HG02571 (cell line): ENCODE results near the gene MAP3K14.

ENCODE experiments used
- ATAC-seq: cut with Tn5 transposase; IDR thresholded peaks from one replicate; pipeline ENCODE4 v1.9.1; 2021; ENCODE audit warnings: mild to moderate bottlenecking, moderate library complexity; ENCODE audit not compliant: unreplicated experiment

Gene MAP3K14

GRCh38 chr17:45339646-45340605 is 23.1 kb upstream of the MAP3K14 start:
- no peak for ATAC-seq

DNA sequence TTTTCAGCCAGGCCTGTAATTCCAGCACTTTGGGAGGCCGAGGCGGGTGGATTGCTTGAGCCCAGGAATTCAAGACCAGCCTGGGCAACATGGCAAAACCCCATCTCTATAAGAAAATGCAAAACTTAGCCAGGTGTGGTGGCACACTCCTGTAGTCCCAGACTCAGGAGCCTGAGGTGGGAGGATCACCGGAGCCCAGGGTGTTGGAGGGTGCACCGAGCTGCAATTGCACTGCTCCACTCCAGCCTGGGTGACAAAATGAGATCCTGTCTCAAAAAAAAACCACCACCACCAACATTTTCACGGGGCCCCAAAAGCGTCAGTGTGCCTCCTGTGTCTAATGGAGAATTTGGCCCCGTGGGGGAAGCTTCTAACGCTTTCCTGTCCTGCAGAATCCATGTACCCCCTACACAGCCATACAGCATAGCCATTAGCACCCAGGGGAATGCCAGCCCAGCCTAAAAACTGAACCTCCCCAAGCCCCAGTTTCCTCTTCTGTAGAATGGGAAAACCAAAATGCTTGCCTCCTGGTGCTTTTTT is 22.2 kb upstream of the MAP3K14 start:
- no peak for ATAC-seq

- ATAC-seq = no peak
Measured at GRCh38 chr17:45338023-45338781, 21.4 kb upstream of the MAP3K14 start.

GRCh38 chr17:45336390-45337182 is 19.8 kb upstream of the MAP3K14 start:
- ATAC-seq = no peak

- ATAC-seq = no peak
Measured at GRCh38 chr17:45335721-45336120, 18.9 kb upstream of the MAP3K14 start.

GRCh38 chr17:45334701-45335677 is 18.2 kb upstream of the MAP3K14 start:
- no peak for ATAC-seq

- ATAC-seq = no peak
Measured at GRCh38 chr17:45334231-45334630, 17.4 kb upstream of the MAP3K14 start.

DNA sequence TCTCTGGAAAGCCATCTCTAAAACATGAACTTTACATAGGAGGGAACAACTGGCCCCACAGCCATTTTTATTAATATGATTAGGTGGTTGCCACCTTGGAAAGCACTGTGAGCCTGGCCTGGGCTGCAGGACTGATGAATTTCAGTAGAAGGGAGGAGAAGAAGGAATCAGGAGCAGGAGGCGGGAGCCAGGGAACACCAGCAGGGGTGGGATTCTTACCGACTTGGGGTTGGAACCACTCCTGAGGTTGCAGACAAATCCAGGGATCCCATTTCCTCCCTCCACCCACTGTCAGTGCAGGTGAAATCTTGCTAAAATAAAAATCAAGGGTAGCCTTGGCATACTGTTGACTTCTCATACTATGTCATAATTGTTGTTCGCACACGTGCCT is 16.9 kb upstream of the MAP3K14 start:
- ATAC-seq = no peak

- ATAC-seq = no peak
Measured at GRCh38 chr17:45332989-45333701, 16.3 kb upstream of the MAP3K14 start.

DNA sequence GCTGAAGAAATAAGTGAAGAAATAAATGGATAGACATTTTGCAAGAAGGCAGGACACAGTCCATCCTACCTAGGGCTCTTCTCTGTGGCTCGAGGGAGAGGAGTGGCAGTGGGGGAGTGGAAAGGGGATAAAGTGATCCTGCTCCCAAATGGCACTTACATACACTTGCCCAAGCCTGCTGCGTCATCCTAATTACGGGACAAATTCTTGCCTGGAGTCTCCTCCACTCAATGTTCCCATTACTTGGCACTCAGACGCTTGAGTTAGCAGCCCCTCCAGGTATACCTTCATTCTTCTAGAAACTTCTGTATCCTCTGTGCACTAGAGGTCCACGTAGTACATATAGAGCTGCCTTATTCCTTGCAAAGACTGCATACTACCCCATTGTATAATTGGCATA is 15.7 kb upstream of the MAP3K14 start:
- ATAC-seq = no peak

DNA sequence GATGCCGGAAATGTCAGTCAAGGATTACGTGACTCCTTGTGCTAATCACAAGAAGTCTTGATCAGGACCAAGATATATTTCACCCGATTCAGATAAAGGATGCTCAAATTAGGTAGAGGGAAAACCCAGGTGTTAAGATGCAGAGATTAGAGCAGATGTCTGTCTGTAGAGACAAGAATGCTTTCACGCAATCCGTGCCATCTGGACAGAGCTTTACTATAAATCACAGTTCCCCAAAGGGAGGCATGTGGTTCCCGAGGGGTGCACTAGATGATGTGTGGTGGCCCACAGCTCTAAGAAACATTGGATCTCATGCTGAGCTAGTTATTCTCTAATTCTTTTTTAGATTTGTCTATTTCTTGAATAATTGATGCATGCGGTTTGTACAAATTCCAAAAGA is 9.8 kb upstream of the MAP3K14 start:
- no peak for ATAC-seq

- ATAC-seq = no peak
Measured at GRCh38 chr17:45325810-45326209, 9.0 kb upstream of the MAP3K14 start.

DNA sequence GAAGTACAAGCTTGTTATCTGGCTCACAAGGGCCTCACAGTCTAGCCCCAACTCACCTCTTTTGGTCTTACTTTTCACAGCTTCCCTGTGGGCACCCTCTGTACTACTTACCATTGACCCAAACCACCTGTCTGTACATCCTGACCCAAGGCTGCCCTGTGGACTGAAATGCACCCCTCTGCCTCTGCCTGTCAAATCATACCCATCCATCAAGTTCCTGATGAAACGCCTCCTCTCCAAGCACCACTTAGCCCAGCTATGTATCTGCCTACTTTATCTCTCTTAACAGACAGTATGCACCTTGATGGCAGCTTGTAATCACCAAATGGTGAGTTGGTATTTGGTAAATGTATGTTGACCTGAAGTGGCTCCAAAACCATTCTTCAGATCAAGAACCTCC is 7.5 kb upstream of the MAP3K14 start:
- ATAC-seq = no peak

DNA sequence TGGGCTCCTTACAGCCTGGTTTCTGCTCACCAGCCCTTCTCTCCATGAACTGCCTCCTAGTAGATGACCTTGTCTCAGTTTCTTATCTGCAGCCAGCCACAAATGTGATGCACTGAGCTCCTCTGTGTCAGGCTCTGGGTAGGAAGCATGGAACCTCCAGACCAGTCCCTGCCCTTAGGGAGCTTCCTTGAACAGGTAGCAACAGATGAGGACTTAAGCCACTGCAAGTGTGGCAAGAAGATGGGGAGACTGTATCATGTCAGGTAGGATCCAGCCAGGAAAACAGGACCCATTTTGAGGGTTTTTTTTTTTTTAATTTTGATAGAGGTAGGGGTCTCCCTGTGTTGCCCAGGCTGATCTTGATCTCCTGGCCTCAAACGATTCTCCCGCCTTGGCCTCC is 5.3 kb upstream of the MAP3K14 start:
- no peak for ATAC-seq

GRCh38 chr17:45320931-45321461 is 4.2 kb upstream of the MAP3K14 start:
- ATAC-seq = no peak

DNA sequence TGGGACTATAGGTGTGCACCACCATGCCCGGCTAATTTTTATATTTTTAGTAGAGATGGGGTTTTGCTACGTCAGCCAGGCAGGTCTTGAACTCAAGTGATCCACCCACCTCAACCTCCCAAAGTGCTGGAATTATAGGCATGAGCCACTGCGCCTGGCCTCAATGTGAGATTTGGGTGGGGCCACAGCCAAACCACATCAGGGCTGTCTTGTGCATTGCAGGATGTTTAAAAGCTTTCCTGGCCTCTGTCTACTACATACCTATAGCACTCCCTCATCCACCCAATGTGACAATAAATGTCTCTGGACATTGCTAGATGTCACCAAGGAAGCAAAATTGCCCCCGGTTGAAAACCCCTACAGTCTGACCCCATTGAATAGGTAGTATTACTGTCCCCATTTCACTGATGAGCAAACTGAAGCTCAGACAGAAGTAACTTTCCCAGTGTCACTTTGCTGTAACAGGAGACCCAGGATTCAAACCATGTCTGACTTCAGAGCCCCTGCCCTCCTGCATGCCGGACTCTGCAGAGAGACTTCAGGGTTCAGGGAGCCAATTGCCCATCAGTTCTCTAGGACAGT is 3.6 kb upstream of the MAP3K14 start:
- ATAC-seq = no peak

GRCh38 chr17:45319239-45319703 is 2.5 kb upstream of the MAP3K14 start:
- no peak for ATAC-seq

- ATAC-seq = no peak
Measured at GRCh38 chr17:45318561-45319230, 1.9 kb upstream of the MAP3K14 start.
